Caco-2 (cell line): ENCODE data around the gene NDRG3. TPM values are rescaled to one million over a fixed set of nuclear protein-coding genes. Genes with fewer than 3 reads are reported as not detected.

Experiments used
- BruUV-seq: library from RNA; stranded (reverse); fragments of 400-500 nt; replicated peaks from 2 replicates; lab custom pipeline; 2021; lab: Mats Ljungman, UMichigan
- CTCF ChIA-PET: fragments of 300-600 bp; sonication (Branson Sonifier 250); formaldehyde crosslinking; loops from one replicate; lab custom pipeline; 2022; ENCODE audit warnings: antibody characterized with exemption; lab: Charles Lee
- POLR2A ChIA-PET: fragments of 300-600 bp; sonication (Branson Sonifier 250); formaldehyde crosslinking; loops from one replicate; lab custom pipeline; 2022; ENCODE audit warnings: antibody characterized with exemption; lab: Charles Lee
- DNase-seq, 2 experiments: peaks; one replicate each; pipeline versions ENCODE4 v3.0.0 to v3.0.0-alpha.2; 2020 to 2022
- H3K27me3 ChIP-seq: replicated peaks from 2 replicates; pipeline ENCODE4 v1.6.0; 2011; ENCODE audit warnings: low read length; ENCODE audit not compliant: control insufficient read depth, insufficient read depth
- H3K36me3 ChIP-seq: 2 replicates; pipeline ENCODE4 v1.5.1; 2011; ENCODE audit warnings: low read length; ENCODE audit not compliant: control insufficient read depth, insufficient read depth
- H3K4me1 ChIP-seq: fragments of 250-450 bp; sonication (Bioruptor Pico); 2 replicates; pipeline ENCODE4 v1.5.1; 2020; ENCODE audit warnings: mild to moderate bottlenecking
- H3K4me3 ChIP-seq: 2 replicates; pipeline ENCODE4 v1.5.1; 2011; ENCODE audit warnings: low read depth, mild to moderate bottlenecking, control low read depth, low read length
- H3K9me3 ChIP-seq: fragments of 250-450 bp; sonication (Bioruptor Pico); 2 replicates; pipeline ENCODE4 v1.5.1; 2020; ENCODE audit warnings: mild to moderate bottlenecking, moderate library complexity
- H3K27ac Mint-ChIP-seq: one replicate; pipeline ENCODE4 v1.8.0; 2022; ENCODE audit warnings: mixed read lengths; ENCODE audit not compliant: unreplicated experiment
- H3K27me3 Mint-ChIP-seq: one replicate; pipeline ENCODE4 v1.8.0; 2022; ENCODE audit warnings: mixed read lengths; ENCODE audit not compliant: insufficient read depth, unreplicated experiment
- H3K36me3 Mint-ChIP-seq: one replicate; pipeline ENCODE4 v1.8.0; 2022; ENCODE audit warnings: mild to moderate bottlenecking, mixed read lengths; ENCODE audit not compliant: insufficient read depth, unreplicated experiment
- H3K4me1 Mint-ChIP-seq: one replicate; pipeline ENCODE4 v1.8.0; 2022; ENCODE audit warnings: low read depth, mixed read lengths; ENCODE audit not compliant: unreplicated experiment
- H3K4me3 Mint-ChIP-seq: one replicate; pipeline ENCODE4 v1.8.0; 2022; ENCODE audit warnings: mild to moderate bottlenecking, moderate library complexity, mixed read lengths; ENCODE audit not compliant: unreplicated experiment
- H3K9me3 Mint-ChIP-seq: one replicate; pipeline ENCODE4 v1.8.0; 2022; ENCODE audit warnings: mixed read lengths; ENCODE audit not compliant: unreplicated experiment
- CTCF ChIP-seq, 2 experiments: fragments of 200-600 bp in 1 of 2; IDR thresholded peaks; 1 replicate in 1 of 2; 2 replicates in 1 of 2; pipeline versions ENCODE4 v1.5.1 to v1.8.0; 2011 to 2022; ENCODE audit warnings: antibody characterized with exemption in 1 of 2, control low read depth in 1 of 2, inconsistent platforms in 1 of 2, low read depth in 1 of 2, low read length in 1 of 2, mild to moderate bottlenecking in 1 of 2, moderate library complexity in 1 of 2; ENCODE audit not compliant: insufficient read depth in 1 of 2, severe bottlenecking in 1 of 2, unreplicated experiment in 1 of 2
- intact Hi-C: fragments of 100-400 bp; cut with micrococcal nuclease; formaldehyde crosslinking; loops from one replicate; pipeline ENCODE4 v1.10.0; 2022; ENCODE audit not compliant: unreplicated experiment
- total RNA-seq: library from RNA; stranded (reverse); gene quantifications from 2 replicates; pipeline ENCODE4 v1.2.3, GENCODE V29; 2022

NDRG3 gene
- total RNA-seq, 1 experiment from 2014 or later, result 41.5 TPM

- H3K4me1 Mint-ChIP-seq, result no peaks in the 10 kb centered on the region
- Histone ChIP-seq H3K36me3 (0 out of 2 replicates have a peak, but pooled peaks cover 5% of the 10 kb centered on the region), H3K4me3 (no peak overlapping the region), H3K27me3 (no peaks in the 10 kb centered on the region), H3K4me1 (no peaks in the 10 kb centered on the region), H3K9me3 (no peaks in the 10 kb centered on the region)
- intact Hi-C loops, result no loop called here
- no peaks in the 10 kb centered on the region for H3K27me3 Mint-ChIP-seq
- H3K36me3 Mint-ChIP-seq, result peaks cover 31% of the 10 kb centered on the region
- no peaks in the 10 kb centered on the region for H3K9me3 Mint-ChIP-seq
- no peak overlapping the region for H3K27ac Mint-ChIP-seq
- CTCF ChIA-PET, result no interaction called here
- DNase-seq, result no peak
- TF ChIP-seq CTCF (IDR thresholded peaks at IDR 0.05; ENCODE audit: insufficient read depth in 1 of 2, low read depth in 1 of 2, low read length in 1 of 2, severe bottlenecking in 1 of 2, unreplicated experiment in 1 of 2), result no peak
- H3K4me3 Mint-ChIP-seq, result no peak overlapping the region
- POLR2A ChIA-PET, result no interaction called here
- no TSS peak for BruUV-seq
Observed at GRCh38 chr20:36784900-36785299, 39.0 kb upstream of the NDRG3 start.

GRCh38 chr20:36784116-36784515, 38.2 kb upstream of the NDRG3 start:
- POLR2A ChIA-PET, result no interaction called here
- no TSS peak for BruUV-seq

GRCh38 chr20:36779656-36780025, 33.8 kb upstream of the NDRG3 start:
- CTCF ChIA-PET, result interaction anchor here (0.6 kb wide), 1 partner anchor 15 kb away, joined by 3 read pairs; no protein-coding TSS in a partner anchor
- intact Hi-C loops, result no loop called here
- no peak overlapping the region for H3K27ac Mint-ChIP-seq

More at GRCh38 chr20:36784116-36784515, 38.2 kb upstream of the NDRG3 start:
- no peak overlapping the region for H3K4me3 Mint-ChIP-seq
- peaks cover 28% of the 10 kb centered on the region for H3K36me3 Mint-ChIP-seq
- no peak overlapping the region for H3K27ac Mint-ChIP-seq
- H3K4me1 ChIP-seq, result no peaks in the 10 kb centered on the region
- 0 out of 2 replicates have a peak, but pooled peaks cover 5% of the 10 kb centered on the region for H3K36me3 ChIP-seq
- no peaks in the 10 kb centered on the region for H3K27me3 Mint-ChIP-seq
- no peak overlapping the region for H3K4me3 ChIP-seq
- no peaks in the 10 kb centered on the region for H3K9me3 Mint-ChIP-seq
- CTCF ChIA-PET, result no interaction called here
- DNase-seq, result no peak
- intact Hi-C loops, result no loop called here
- H3K4me1 Mint-ChIP-seq, result no peaks in the 10 kb centered on the region
- TF ChIP-seq CTCF (IDR thresholded peaks at IDR 0.05; ENCODE audit: insufficient read depth in 1 of 2, low read depth in 1 of 2, low read length in 1 of 2, severe bottlenecking in 1 of 2, unreplicated experiment in 1 of 2), result no peak
- no peaks in the 10 kb centered on the region for H3K27me3 ChIP-seq
- H3K9me3 ChIP-seq, result no peaks in the 10 kb centered on the region

More at GRCh38 chr20:36779656-36780025, 33.8 kb upstream of the NDRG3 start:
- Histone ChIP-seq H3K9me3 (no peaks in the 10 kb centered on the region), H3K4me3 (no peak overlapping the region), H3K4me1 (0 out of 2 replicates have a peak, but pooled peaks cover under 1% of the 10 kb centered on the region), H3K36me3 (0 out of 2 replicates have a peak, but pooled peaks cover 2% of the 10 kb centered on the region), H3K27me3 (no peaks in the 10 kb centered on the region)
- no TSS peak for BruUV-seq
- DNase-seq, result no peak
- no peak for TF ChIP-seq CTCF (IDR thresholded peaks at IDR 0.05; ENCODE audit: insufficient read depth in 1 of 2, low read depth in 1 of 2, low read length in 1 of 2, severe bottlenecking in 1 of 2, unreplicated experiment in 1 of 2)
- no peaks in the 10 kb centered on the region for H3K27me3 Mint-ChIP-seq
- peaks cover 13% of the 10 kb centered on the region for H3K36me3 Mint-ChIP-seq
- H3K4me3 Mint-ChIP-seq, result no peak overlapping the region
- POLR2A ChIA-PET, result no interaction called here
- H3K4me1 Mint-ChIP-seq, result no peaks in the 10 kb centered on the region
- no peaks in the 10 kb centered on the region for H3K9me3 Mint-ChIP-seq
